HCT116 (cell line): ENCODE results near the gene PEAK3.

Source experiments
- CEBPB ChIP-seq: IDR thresholded peaks from 2 replicates; pipeline ENCODE4 v1.6.1; 2012; ENCODE audit warnings: low read depth
- POLR2A ChIP-seq: IDR thresholded peaks from 2 replicates; pipeline ENCODE4 v1.7.0; 2011; ENCODE audit warnings: borderline replicate concordance; ENCODE audit not compliant: insufficient read depth, insufficient read length; ENCODE audit errors: extremely low read depth
- TF ChIP-seq, protein P1 (sequence below), 3 experiments: fragments of 200-600 bp in 1 of 3; sonication (generic) in 1 of 3; IDR thresholded peaks in 2 of 3; conservative IDR thresholded peaks in 1 of 3; 2 replicates each; pipeline ENCODE4 v1.5.1; 2012 to 2017; ENCODE audit warnings: low read depth in 2 of 3, low read length in 2 of 3, antibody characterized with exemption in 1 of 3, borderline replicate concordance in 1 of 3, control low read depth in 1 of 3, mild to moderate bottlenecking in 1 of 3, mixed read lengths in 1 of 3, mixed run types in 1 of 3, moderate library complexity in 1 of 3; ENCODE audit not compliant: insufficient read depth in 1 of 3

DNA sequence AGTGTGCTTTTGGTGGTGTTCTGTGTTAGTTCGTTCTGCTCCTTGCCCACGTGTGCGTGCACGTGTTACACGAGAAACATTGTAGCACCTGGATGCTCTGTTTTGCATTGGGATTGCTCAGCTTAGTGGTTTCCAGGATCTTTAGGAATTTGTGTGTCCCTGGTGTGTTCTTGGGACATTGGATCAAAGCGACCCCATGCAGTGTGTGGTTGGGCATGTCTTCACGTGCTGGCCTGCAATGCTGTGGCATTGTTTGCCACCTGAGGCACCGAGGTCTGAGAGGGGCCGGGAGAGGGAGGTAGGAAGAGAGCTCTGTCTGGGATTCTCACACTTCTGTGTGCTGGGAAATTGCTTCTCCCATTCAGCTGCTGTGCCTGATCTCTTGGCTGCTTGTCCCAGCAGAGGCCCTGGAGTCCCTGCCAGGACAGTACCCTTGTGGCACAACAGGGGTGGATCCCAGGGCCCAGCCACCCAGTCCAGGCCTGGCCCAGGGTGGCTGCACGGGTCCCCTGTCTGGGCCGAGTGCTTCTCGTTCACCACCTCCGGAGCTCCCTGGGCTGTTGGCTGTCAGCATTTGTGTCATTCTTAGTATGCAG, 57.1 kb downstream of the PEAK3 start:
- TF ChIP-seq, protein P1, sequence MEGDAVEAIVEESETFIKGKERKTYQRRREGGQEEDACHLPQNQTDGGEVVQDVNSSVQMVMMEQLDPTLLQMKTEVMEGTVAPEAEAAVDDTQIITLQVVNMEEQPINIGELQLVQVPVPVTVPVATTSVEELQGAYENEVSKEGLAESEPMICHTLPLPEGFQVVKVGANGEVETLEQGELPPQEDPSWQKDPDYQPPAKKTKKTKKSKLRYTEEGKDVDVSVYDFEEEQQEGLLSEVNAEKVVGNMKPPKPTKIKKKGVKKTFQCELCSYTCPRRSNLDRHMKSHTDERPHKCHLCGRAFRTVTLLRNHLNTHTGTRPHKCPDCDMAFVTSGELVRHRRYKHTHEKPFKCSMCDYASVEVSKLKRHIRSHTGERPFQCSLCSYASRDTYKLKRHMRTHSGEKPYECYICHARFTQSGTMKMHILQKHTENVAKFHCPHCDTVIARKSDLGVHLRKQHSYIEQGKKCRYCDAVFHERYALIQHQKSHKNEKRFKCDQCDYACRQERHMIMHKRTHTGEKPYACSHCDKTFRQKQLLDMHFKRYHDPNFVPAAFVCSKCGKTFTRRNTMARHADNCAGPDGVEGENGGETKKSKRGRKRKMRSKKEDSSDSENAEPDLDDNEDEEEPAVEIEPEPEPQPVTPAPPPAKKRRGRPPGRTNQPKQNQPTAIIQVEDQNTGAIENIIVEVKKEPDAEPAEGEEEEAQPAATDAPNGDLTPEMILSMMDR (IDR thresholded peaks at IDR 0.05 in 2 of 3, conservative IDR thresholded peaks at IDR 0.05 in 1 of 3; ENCODE audit: borderline replicate concordance in 1 of 3, insufficient read depth in 1 of 3, low read depth in 2 of 3, low read length in 2 of 3) = no peak
- TF ChIP-seq CEBPB (no peak), POLR2A (no peak)
